Tongue (tissue), 2 donors: ENCODE data around the gene TBXAS1. TPM values are rescaled to one million over a fixed set of nuclear protein-coding genes. Genes with fewer than 3 reads are reported as not detected.
A peak's percentile ranks its signal among the peaks of the same experiment; 100 is the strongest.

Experiments used
- DNase-seq: peaks from one replicate; pipeline ENCODE4 v3.0.0-alpha.2; 2015
- total RNA-seq: library from RNA; depleted of rRNA; stranded (reverse); fragments of >200 nt; gene quantifications from one replicate; pipeline ENCODE4 v1.2.3, GENCODE V29; 2014

Gene TBXAS1
- total RNA-seq, 1 donor from 2014 or later: 7.6 TPM

DNA sequence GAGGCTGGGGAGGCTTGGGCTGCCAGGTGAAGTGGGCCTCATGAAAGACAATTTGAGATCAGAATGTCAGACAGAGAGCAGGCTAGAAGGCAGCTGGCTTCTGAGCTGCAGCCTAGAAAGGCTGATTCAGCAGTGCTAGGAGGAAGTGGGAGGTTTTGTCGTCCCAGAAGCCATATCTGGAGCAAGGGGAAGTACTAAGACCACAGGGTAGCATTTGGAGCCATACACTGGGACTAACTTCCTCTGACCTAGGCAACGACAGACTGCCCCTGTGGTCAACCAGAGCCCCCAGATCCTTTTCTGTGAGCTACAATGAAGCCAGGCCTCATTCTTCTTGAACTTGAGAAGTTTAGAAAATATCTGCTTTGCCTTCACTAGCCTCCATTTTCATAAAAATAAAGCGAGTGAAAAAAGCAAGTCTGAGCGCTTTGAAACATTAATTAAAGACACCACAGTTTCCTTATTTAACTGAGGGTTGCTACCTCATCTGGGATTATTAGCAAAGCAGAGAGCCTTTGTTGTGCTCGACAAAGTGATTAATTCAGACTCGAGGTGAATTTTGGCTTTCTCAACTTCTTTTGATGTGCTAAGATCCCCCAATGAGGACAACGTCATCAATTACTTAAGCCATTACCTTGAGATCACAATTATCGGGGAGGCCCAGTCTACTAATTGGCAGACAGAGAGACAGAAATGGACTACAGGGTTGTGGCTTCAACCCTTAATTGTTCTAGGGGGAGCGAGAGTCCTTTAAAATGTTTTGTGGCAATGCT is 26.6 kb downstream of the TBXAS1 start:
- peak; percentile 8 for DNase-seq

- no peak for DNase-seq
These were observed 28.7 kb downstream of the TBXAS1 start for GRCh38 chr7:139857791-139858190.

DNA sequence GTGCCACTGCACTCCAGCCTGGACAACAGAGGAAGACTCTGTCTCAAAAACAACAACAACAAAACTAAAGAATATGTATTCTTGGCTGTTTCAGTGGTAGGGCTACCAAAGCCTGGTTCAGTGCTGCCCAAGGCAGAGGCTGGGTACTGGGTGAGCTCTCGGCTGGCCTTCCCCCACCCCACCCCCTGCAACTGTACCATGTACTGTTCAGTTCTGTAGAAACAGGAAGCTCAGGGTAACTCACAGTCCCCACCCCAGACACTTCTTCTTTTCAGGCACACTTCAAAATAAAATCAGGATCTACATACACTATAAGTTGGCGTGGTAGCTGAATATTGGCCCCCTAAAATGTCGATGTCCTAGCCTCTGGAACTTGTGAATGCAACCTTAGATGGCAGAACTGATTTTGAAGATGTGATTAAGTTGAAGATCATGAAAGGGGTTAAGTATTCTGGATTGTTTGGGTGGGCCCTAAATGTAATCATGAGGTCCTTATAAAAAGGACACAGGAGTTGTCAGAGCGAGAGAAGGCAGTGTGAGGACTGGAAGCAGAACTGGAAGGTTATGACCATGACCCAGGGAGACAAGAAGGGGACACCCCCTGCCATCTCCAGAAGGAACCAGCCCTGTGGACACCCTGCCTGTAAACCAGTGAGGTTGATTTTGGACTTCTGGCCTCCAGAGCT is 31.2 kb downstream of the TBXAS1 start:
- DNase-seq: no peak

GRCh38 chr7:139861803-139862202 is 32.7 kb downstream of the TBXAS1 start:
- DNase-seq: no peak

DNA sequence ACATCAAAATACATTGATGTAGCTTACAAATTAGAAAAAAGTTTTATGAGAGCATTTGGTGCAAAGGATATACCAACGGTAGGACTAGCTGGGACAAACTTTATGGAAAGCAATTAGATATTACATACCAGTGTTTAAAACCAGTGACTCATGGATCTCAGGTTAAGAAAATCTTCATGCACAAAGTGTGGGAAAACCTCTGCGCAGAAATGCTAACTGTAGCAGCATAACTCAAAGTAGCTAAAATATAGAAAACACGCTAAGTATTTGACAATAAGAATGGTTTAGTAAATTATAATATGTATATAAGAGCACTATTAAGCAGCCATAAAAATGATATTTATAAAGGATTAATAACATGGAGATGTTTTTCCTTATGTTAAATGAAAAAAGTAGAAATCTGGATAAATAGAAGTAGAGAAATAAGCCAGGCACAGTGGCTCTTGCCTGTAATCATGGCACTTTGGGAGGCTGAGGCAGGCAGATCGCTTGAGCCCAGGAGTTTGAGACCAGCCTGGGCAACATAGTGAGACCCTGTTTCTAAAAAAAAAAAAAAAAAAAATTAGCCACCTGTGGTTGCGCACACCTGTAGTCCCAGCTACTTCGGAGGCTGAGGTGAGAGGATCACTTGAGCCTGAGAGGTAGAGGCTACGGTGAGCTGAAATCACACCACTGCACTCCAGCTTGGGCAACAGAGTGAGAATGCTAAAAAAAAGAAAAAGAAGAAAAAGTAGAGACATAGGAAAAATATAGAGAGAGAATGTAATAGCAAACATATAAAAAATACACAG is 37.2 kb downstream of the TBXAS1 start:
- DNase-seq: no peak

GRCh38 chr7:139867847-139868246 is 38.8 kb downstream of the TBXAS1 start:
- DNase-seq: no peak

DNA sequence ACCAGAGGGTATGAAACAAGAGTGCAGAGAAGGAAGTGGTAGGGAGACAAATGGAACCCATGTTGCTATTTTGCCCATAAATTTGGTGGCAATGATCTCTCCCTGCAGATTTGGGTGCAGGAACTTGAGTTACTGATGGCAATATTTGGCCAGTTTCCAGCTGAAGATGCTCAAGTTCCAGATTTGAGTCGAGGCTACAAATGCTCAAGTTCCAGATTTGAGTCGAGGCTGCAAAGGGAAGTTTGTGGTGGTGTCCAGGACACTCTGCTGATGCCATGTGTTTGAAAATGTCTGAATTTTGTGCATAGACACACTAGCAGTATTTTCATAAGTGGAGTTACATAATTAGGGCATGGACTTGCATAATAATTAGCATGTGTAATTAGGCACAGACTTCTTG is 40.8 kb downstream of the TBXAS1 start:
- DNase-seq: no peak

- DNase-seq: no peak
These were observed 41.3 kb downstream of the TBXAS1 start for GRCh38 chr7:139870380-139870779.

DNA sequence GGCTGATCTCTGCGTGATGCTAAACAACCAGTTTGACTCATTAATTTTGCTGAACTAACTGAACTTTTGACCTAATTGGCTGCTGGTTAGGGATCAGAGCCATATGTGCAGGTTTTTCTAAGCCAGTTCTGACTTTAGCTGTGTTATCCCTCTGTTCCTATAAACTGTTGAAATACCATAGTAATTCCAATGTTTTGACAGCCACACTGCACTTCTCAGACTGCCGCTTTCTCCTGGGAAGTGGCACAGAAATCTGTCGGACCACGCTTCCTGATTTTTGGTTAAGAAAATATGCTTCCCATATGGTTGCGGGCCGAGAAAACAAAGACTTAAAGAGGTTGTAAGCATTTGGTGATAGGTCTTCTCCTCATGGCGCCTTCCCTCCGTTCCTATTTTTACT is 42.3 kb downstream of the TBXAS1 start:
- DNase-seq: peak; percentile 8

DNA sequence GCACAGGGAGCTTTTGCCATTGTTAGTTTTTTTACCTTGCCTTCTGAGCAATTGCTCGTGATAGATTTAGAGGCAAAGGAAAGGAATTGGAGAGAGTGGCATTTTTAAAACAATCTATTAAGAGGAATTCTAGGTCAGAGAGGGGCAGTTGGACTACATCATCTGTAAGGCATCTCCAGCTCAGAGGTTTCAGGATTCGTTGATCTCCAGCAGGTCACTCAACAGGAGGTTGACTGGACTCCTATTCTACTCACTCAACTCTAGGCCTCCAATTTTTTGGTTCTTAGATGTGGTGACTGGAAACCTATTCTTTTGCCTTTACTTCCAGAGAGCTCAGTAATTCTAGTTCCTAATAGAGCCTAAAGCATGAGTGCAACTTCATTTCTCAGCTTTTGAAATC is 42.8 kb downstream of the TBXAS1 start:
- DNase-seq: no peak

DNA sequence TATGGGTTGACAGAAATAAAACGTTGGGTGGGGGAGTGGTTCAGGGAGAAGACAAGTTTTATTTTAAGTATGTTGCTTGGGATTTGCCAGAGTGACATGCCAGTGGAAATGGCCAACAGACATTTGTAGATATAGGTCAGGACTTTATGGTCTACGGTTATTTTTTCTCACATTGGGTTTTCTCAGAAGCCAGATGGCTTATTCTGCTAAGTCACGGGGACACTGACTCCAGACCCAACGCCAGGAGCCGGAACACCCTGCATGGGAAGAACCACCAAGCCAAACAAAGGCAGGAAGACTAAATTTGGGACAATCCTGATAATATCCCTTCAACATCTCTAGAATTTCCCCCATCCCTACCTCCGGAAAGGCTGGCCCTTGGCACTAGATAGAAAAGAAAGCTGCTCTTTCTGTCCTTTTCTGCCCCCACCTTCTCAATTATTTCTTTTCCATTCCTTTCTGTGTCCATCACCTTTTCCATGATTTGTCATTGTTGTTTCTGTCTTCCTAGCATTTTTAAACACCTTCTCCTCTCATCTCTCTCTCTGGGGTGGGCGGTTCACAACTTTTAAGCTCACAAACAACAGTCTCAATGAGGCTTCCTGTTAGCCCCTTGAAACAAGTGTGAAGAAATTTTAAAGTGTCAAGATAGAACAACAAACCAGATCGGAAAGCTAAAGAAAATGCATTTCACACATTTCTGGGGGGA is 44.7 kb downstream of the TBXAS1 start:
- DNase-seq: no peak

GRCh38 chr7:139874302-139874629 is 45.2 kb downstream of the TBXAS1 start:
- DNase-seq: no peak

- DNase-seq: no peak
These were observed 46.8 kb downstream of the TBXAS1 start for GRCh38 chr7:139875821-139876241.

GRCh38 chr7:139876622-139877283 is 47.7 kb downstream of the TBXAS1 start:
- DNase-seq: no peak

GRCh38 chr7:139883814-139884213 is 54.8 kb downstream of the TBXAS1 start:
- no peak for DNase-seq

DNA sequence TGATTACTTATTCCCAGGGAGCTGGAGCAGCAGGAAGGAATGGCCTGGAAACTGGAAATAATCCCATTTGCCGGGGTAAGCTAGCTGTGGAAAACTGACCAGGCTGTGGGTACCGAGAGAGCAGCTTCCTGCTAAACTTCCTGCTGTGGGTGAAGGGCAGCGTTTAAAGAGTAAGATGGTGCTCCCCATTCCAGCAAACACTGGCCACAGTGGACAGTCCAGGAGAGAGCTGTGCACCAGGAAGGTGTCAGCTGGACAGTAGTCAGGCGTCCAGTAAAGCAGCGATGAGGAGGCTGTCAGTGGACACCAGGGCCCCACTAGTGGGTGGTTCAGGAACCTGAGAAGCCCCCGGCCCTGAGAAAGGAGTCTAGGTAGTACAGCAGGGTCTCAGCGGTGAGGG is 55.4 kb downstream of the TBXAS1 start:
- DNase-seq: no peak

DNA sequence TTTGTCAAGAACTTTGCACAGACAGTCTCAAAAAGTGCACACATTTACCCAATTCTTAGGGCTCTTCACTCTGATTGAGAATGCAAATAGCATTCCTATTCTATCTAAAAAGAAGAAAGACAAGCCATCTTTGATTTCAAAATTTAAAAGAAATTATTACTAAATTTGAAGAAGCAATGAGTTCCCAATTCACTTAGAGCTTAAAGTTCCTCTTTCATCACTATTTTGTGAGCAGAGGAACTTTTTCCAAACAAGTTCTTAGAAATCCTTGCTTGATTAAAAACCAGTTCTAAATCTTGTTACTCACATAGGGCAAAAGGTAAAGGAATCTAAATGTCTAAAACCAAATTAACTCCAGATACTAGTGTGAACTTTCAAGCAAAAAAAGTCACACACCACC is 56.4 kb downstream of the TBXAS1 start:
- DNase-seq: no peak

GRCh38 chr7:139886206-139886605 is 57.1 kb downstream of the TBXAS1 start:
- DNase-seq: no peak

DNA sequence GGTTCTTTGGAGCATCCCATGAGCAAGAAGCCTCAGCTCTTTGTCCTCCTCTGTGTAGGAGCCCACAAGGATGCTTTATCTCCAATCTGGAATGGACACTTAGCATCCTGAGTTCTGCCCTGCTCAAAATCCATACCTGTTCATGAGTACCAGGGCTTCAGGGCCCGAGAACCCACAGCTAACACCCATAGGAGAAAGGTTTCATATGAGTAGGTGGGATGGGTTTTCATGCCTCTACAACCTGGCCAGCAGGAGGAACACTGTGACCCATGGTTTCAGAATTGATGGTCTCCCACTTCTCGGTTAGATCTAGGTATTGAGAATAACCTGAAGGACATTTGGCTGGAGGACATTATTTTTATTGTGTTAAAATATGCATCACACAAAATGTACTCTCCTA is 57.8 kb downstream of the TBXAS1 start:
- no peak for DNase-seq

DNA sequence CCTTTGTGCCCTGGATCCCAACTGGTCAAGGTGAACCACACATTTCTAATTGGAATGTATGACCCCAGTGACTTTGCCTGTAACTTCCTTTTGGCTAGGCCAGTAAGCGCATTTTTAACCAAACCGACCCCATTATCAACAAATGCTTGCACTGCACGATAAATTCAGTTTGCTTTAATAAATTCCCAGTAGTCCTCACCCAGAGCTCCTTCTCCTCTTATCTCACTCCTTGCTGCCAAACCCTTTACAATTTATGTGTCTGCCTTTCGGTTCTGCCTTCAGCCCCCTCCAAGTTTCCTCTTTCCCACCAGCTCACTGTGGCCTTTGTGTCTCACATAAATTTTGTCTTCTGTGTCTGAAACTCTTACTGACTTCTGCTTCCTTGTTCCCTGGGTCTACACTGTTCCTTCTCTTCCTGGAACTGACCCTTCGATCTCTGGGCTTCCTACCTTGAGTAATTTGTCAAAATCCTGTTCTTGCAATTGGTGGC is 59.0 kb downstream of the TBXAS1 start:
- no peak for DNase-seq

- no peak for DNase-seq
These were observed 60.3 kb downstream of the TBXAS1 start for GRCh38 chr7:139889186-139889871.
